HepG2 (cell line): Measurements from ENCODE around the gene KDM3B.

Experiments
- TCF7L2 ChIP-seq: IDR thresholded peaks from 2 replicates; pipeline ENCODE4 v1.6.1; 2011; ENCODE audit warnings: mild to moderate bottlenecking, low read depth, low read length, moderate library complexity
- WIZ ChIP-seq: sonication (generic); formaldehyde crosslinking; IDR thresholded peaks from 2 replicates; pipeline ENCODE4 v1.5.1; 2020; ENCODE audit warnings: mild to moderate bottlenecking, missing genetic modification reagents
- TF ChIP-seq, protein P1 (sequence below): sonication (generic); formaldehyde crosslinking; IDR thresholded peaks from 2 replicates; pipeline ENCODE4 v1.9.0; 2021; ENCODE audit warnings: missing genetic modification reagents, borderline replicate concordance
- TF ChIP-seq, protein P2 (sequence below): sonication (generic); formaldehyde crosslinking; IDR thresholded peaks from 2 replicates; pipeline ENCODE4 v1.5.0; 2020; ENCODE audit warnings: mild to moderate bottlenecking, missing genetic modification reagents, moderate library complexity
- TF ChIP-seq, protein P3 (sequence below): sonication (generic); formaldehyde crosslinking; IDR thresholded peaks from 2 replicates; pipeline ENCODE4 v1.4.0; 2020; ENCODE audit warnings: missing genetic modification reagents
- TF ChIP-seq, protein P4 (sequence below): IDR thresholded peaks from 2 replicates; pipeline ENCODE4 v1.6.1; 2016; ENCODE audit warnings: mild to moderate bottlenecking, missing biosample characterization, missing genetic modification reagents

DNA sequence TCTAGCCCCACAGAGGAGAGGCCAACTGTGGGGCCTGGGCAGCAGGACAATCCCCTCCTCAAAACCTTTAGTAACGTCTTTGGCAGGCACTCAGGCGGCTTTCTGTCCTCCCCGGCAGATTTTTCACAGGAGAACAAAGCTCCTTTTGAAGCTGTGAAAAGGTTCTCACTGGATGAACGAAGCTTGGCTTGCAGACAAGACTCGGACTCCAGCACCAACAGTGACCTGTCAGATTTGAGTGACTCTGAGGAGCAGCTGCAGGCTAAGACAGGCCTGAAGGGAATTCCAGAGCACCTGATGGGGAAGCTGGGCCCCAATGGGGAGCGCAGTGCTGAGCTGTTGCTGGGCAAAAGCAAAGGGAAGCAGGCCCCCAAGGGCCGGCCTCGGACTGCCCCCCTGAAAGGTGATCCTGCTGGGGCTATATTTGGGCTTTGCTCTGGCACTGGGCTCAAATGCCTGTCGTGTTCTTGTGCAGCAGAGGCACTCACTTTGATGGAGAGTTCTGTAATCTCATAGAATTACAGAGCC is 39.4 kb downstream of the KDM3B start:
- TF ChIP-seq, protein P1, sequence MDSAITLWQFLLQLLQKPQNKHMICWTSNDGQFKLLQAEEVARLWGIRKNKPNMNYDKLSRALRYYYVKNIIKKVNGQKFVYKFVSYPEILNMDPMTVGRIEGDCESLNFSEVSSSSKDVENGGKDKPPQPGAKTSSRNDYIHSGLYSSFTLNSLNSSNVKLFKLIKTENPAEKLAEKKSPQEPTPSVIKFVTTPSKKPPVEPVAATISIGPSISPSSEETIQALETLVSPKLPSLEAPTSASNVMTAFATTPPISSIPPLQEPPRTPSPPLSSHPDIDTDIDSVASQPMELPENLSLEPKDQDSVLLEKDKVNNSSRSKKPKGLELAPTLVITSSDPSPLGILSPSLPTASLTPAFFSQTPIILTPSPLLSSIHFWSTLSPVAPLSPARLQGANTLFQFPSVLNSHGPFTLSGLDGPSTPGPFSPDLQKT (CRISPR knock-in tag): no peak
- TF ChIP-seq, protein P2, sequence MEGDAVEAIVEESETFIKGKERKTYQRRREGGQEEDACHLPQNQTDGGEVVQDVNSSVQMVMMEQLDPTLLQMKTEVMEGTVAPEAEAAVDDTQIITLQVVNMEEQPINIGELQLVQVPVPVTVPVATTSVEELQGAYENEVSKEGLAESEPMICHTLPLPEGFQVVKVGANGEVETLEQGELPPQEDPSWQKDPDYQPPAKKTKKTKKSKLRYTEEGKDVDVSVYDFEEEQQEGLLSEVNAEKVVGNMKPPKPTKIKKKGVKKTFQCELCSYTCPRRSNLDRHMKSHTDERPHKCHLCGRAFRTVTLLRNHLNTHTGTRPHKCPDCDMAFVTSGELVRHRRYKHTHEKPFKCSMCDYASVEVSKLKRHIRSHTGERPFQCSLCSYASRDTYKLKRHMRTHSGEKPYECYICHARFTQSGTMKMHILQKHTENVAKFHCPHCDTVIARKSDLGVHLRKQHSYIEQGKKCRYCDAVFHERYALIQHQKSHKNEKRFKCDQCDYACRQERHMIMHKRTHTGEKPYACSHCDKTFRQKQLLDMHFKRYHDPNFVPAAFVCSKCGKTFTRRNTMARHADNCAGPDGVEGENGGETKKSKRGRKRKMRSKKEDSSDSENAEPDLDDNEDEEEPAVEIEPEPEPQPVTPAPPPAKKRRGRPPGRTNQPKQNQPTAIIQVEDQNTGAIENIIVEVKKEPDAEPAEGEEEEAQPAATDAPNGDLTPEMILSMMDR (CRISPR knock-in tag): no peak
- no peak for TF ChIP-seq TCF7L2
- TF ChIP-seq WIZ (CRISPR knock-in tag): no peak
- TF ChIP-seq, protein P3, sequence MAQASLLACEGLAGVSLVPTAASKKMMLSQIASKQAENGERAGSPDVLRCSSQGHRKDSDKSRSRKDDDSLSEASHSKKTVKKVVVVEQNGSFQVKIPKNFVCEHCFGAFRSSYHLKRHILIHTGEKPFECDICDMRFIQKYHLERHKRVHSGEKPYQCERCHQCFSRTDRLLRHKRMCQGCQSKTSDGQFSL: no peak
- TF ChIP-seq, protein P4, sequence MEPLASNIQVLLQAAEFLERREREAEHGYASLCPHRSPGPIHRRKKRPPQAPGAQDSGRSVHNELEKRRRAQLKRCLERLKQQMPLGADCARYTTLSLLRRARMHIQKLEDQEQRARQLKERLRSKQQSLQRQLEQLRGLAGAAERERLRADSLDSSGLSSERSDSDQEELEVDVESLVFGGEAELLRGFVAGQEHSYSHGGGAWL (CRISPR knock-in tag): no peak
